ENCODE results near the gene GFER. TPM values are rescaled to one million over a fixed set of nuclear protein-coding genes. Genes with fewer than 3 reads are reported as not detected.

Gene GFER
- total and polyA plus RNA-seq, 9 of the 15 experiments (the other 6 are each of a cell fraction or from before 2014, with no cell fraction given) = 4.3 to 53.7 (median 19.8) TPM

GRCh38 chr16:1942810-1943726 is 40.9 kb upstream of the GFER start, which contains the start of gene MSRB1 (continued):
- TF ChIP-seq ILK (tag; IDR thresholded peaks at IDR 0.05; ENCODE audit: borderline replicate concordance, low read depth) (no peak), HDAC1 (IDR thresholded peaks at IDR 0.05) (peak in 1 of 2 experiments; percentile 42; a peak in 2 of 4 replicates), ZNF780A (CRISPR knock-in tag; IDR thresholded peaks at IDR 0.05) (no peak), FOXM1 (IDR thresholded peaks at IDR 0.05; ENCODE audit: low read depth) (no peak), FOXM1 (CRISPR knock-in tag; IDR thresholded peaks at IDR 0.05; ENCODE audit: low read depth) (no peak), ZNF174 (CRISPR knock-in tag; IDR thresholded peaks at IDR 0.05) (no peak), THRA (IDR thresholded peaks at IDR 0.05) (no peak), ZNF77 (CRISPR knock-in tag; IDR thresholded peaks at IDR 0.05) (no peak), RBFOX2 (IDR thresholded peaks at IDR 0.05; ENCODE audit: low read depth, low read length) (peak; percentile 90), ARHGAP35 (IDR thresholded peaks at IDR 0.05; ENCODE audit: partially characterized antibody) (no peak), COPS2 (conservative IDR thresholded peaks at IDR 0.05) (no peak), BHLHE40 (IDR thresholded peaks at IDR 0.05; ENCODE audit: low read length) (no peak), RAD51 (IDR thresholded peaks at IDR 0.05; ENCODE audit: borderline replicate concordance, low read depth) (no peak), GTF2A2 (tag; IDR thresholded peaks at IDR 0.05) (no peak), GMEB1 (CRISPR knock-in tag; IDR thresholded peaks at IDR 0.05) (no peak), ARID2 (IDR thresholded peaks at IDR 0.05) (no peak), POU5F1 (IDR thresholded peaks at IDR 0.05; ENCODE audit: borderline replicate concordance, low read depth, low read length, partially characterized antibody) (no peak)
- TF ChIP-seq, protein P1, sequence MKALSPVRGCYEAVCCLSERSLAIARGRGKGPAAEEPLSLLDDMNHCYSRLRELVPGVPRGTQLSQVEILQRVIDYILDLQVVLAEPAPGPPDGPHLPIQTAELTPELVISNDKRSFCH (CRISPR knock-in tag; IDR thresholded peaks at IDR 0.05) = no peak
- TF ChIP-seq, protein P1 (tag; IDR thresholded peaks at IDR 0.05) = no peak
- TF ChIP-seq, protein P2, sequence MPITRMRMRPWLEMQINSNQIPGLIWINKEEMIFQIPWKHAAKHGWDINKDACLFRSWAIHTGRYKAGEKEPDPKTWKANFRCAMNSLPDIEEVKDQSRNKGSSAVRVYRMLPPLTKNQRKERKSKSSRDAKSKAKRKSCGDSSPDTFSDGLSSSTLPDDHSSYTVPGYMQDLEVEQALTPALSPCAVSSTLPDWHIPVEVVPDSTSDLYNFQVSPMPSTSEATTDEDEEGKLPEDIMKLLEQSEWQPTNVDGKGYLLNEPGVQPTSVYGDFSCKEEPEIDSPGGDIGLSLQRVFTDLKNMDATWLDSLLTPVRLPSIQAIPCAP (CRISPR knock-in tag; IDR thresholded peaks at IDR 0.05; ENCODE audit: borderline replicate concordance) = no peak
- TF ChIP-seq, protein P3, sequence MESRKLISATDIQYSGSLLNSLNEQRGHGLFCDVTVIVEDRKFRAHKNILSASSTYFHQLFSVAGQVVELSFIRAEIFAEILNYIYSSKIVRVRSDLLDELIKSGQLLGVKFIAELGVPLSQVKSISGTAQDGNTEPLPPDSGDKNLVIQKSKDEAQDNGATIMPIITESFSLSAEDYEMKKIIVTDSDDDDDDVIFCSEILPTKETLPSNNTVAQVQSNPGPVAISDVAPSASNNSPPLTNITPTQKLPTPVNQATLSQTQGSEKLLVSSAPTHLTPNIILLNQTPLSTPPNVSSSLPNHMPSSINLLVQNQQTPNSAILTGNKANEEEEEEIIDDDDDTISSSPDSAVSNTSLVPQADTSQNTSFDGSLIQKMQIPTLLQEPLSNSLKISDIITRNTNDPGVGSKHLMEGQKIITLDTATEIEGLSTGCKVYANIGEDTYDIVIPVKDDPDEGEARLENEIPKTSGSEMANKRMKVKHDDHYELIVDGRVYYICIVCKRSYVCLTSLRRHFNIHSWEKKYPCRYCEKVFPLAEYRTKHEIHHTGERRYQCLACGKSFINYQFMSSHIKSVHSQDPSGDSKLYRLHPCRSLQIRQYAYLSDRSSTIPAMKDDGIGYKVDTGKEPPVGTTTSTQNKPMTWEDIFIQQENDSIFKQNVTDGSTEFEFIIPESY (CRISPR knock-in tag; IDR thresholded peaks at IDR 0.05) = no peak
